ENCODE data around the gene ARPC4.

DNA sequence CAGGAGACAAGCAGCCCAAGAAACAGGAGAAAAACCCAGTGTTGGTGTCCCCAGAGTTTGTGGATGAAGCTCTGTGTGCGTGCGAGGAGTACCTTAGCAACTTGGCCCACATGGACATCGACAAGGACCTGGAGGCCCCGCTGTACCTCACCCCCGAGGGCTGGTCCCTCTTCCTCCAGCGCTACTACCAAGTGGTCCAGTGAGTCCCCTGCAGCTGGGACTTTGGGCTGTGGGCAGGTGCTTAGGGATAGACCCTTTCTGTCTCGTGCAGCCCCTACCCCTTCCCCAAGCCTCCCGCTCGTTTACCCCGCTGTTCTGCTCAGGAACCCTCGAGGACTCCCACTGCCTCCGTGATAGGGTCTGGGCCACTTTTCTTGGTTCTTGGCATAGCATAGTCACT, 27.7 kb downstream of the ARPC4 start:
- TF ChIP-seq, protein P1, sequence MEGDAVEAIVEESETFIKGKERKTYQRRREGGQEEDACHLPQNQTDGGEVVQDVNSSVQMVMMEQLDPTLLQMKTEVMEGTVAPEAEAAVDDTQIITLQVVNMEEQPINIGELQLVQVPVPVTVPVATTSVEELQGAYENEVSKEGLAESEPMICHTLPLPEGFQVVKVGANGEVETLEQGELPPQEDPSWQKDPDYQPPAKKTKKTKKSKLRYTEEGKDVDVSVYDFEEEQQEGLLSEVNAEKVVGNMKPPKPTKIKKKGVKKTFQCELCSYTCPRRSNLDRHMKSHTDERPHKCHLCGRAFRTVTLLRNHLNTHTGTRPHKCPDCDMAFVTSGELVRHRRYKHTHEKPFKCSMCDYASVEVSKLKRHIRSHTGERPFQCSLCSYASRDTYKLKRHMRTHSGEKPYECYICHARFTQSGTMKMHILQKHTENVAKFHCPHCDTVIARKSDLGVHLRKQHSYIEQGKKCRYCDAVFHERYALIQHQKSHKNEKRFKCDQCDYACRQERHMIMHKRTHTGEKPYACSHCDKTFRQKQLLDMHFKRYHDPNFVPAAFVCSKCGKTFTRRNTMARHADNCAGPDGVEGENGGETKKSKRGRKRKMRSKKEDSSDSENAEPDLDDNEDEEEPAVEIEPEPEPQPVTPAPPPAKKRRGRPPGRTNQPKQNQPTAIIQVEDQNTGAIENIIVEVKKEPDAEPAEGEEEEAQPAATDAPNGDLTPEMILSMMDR (IDR thresholded peaks at IDR 0.05) = no peak
- TF ChIP-seq POLR2A (IDR thresholded peaks at IDR 0.05) = no peak

Data from Peyer's patch (tissue), 4 donors.